NCI-H2227 (cell line): ENCODE data around the gene ANXA11.
"Not testable (repeated sequence)": the region's sequence is repeated elsewhere in the genome, so short reads cannot be mapped to it uniquely, and the experiment has no call there.

ENCODE experiments used
- DNase-seq: peaks from one replicate; lab custom pipeline; 2025; ENCODE audit not compliant: unreplicated experiment; lab: John Stamatoyannopoulos, UW

Gene ANXA11

DNA sequence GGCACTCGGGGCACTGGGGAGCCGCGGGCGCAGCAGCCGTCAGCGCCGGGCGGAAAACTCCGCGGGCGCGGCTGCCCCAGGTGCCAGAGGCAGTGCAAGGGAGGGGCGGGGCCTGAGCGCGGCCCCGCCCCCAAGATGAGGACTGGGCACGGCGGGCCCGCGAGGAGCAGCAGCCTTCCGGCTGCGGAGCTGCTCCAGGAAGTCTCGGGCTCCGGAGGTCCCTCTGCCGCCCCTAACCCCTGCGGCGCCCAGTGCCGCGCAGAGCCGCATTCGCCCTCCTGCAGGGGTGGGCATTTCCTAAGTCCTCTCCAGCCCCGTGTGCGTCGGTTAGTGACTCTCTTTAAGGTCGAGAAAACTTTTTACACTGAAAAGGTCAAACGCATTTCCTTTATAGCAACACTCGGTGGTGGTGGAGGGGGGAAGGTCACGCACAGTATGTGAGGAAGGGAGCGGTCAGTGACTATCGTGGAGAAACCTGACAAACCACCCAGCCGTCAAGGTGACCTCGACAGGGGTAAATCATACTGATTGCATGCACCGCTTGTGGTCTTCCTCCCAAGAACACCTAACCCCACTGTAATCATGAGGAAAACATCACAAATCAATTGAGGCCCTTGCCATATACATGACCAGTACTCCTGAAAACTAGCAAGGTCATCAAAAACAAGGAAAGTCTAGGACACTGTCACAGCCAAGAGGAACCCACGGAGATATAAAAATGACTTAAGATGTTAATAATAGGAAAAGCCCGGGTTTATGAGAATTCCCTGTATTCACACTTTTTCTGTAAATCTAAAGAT, at the start of gene ANXA11:
Gene ANXA11 (minus strand): TSS at position 61 of the 800 bp plus-strand sequence. CDS start 32,676 bp downstream, outside the sequence.
- DNase-seq = peak; percentile 77

GRCh38 chr10:80254726-80255125, 49.4 kb upstream of the ANXA11 start:
- not testable (repeated sequence) for DNase-seq

DNA sequence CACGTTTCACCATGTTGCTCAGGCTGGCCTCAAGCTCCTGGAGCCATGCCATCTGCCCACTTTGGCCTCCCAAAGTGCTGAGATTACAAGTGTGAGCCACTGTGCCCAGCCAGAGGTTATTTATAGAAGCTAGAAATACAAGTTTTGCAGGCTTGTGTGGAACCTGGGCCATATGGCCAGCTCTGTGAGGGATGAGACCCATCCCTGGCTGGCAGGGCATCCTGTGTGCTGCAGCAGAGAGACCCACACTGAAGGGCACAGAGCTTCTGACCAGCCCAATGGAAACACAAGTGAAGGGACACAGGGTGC, 48.6 kb upstream of the ANXA11 start:
- DNase-seq = not testable (repeated sequence)

DNA sequence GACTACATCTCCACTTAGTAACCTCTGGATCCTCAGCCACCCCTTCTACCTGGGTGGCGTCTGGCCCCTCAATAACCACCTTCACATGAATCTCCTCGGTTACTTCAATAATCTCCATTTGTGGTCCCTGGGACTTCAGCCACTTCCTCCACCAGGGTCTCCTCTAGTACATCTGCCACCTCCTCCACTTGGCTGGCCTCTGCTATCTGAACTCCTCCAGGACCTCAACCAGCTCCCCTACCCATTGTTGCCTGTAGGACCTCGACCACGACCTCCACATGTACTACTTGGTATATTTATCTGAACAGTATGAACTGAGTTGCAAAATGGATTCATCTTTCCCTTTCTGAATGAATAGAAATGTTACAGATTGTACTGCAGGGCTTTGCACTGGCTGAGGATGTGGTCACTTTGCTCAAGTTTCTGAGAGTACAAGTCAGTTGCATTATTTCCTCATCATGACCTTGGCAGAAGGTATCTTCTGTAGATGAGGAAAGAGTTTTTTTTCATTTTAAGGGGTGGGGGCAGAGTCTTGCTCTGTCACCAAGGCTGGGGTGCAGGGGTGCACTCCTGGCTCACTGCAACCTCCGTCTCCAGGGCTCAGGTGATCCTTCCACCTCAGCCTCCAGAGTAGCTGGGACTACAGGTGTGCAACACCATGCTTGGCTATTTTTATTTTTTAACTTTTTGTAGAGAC, 48.1 kb upstream of the ANXA11 start:
- DNase-seq = no peak

DNA sequence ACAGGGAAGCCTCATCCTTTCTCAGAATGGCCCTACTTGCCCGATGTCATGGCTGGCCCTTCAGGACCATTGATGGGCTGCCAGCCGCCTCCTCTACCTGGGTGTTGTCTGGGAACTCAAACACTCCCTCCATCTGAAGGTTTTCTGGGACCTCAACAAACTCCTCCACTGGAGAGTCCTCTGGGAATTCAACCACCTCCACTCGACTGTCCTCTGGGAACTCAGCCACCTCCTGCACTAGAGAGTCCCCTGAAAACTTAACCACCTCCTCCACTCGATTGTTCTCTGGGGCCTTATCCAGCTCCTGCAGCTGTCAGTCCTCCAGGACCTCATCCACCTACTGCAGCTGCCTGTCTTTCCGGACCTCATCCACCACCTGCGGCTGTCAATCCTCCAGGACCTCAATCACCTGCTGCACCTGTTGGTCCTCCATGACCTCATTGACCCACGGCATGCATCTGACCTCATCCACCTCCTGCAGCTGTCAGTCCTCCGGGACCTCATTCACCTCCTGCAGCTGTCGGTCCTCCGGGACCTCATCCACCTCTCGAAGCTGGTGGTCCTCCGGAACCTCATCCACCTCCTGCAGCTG, 47.1 kb upstream of the ANXA11 start:
- DNase-seq = no peak

DNA sequence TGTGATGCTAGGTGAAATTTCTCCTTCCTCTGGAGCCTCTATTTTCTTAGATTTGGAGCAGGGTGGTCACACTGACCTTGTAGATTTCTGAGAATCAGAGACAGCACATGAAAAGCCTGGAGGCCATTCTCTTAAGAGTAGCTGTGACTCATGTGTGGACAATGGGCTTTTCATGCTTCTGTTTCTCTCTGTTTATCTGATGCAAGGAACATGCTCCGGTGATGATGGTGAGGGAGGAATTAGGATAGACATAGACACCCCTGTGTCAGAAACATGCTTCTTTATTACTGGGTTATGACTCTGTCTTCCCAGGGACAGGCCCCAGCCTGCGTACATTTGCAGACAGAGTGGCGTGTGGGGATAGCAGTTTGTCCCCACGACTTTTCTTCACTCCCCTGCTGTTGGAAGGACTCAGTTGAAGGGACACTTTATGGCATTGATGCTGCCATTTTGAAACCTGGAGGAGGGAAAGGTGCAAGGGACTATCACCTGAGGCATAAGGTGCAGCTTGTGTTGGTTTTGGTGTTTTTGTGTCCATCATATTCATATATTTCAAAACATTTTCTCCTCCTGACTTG, 46.5 kb upstream of the ANXA11 start:
- DNase-seq = not testable (repeated sequence)

GRCh38 chr10:80250399-80250798, 45.1 kb upstream of the ANXA11 start:
- DNase-seq = not testable (repeated sequence)

GRCh38 chr10:80249906-80250305, 44.6 kb upstream of the ANXA11 start:
- DNase-seq = not testable (repeated sequence)

DNA sequence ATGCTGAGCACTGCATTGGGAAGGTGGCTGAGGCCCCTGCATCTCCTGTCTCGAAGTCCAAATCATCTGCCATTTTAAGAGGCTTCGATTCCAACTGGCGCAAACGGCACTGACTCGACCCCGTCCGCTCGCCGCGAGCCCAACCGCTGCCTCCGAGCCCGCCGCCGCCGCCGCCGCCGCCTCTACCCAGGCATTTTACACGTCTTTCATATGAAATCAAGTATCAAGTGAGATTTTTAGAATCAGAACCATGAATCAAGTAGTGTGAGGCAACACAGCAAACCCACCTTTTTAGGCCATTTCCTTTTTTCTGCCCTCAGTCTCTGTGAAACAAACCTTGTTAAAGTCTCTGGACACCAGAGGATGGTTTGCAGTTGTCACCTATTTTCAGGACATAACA, 42.3 kb upstream of the ANXA11 start:
- not testable (repeated sequence) for DNase-seq

DNA sequence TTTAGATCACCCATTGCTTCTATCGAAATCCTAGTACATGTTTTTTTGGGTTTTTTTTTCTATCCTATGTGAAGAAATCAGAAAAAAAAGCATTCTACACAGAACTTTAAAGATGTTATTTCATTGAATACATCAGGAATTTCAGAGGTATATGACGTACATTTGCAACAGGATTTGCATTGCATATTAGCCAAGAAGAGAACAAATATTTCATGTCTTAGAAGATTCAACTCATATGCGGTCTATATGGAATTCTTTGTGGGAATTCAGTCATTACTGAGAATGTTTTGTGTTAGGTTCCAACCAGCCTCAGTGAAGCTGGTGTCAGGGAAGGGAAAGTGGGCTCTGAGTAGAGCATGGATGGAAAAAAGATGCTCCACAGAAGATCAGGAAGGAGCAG, 39.0 kb upstream of the ANXA11 start:
- not testable (repeated sequence) for DNase-seq

DNA sequence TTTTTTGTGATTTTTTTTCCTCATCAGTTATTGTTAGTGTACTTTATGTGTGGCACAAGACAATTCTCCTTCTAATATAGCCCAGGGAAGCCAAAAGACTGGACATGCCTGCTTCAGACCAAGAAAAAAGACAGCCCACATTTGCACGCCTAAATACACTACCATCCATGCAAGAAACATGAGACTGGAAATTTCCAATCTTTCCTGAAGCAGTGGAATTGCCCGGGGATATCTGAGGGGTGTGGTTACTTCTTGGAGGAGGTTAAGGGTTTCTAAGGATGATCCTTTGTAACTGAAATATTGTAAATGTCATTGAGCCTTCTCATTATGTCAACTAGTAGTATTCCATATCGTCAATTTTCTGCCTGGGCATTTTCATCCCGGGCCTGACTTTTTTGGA, 37.0 kb upstream of the ANXA11 start:
- DNase-seq = not testable (repeated sequence)

- DNase-seq = not testable (repeated sequence)
Measured at GRCh38 chr10:80236457-80236856, 31.1 kb upstream of the ANXA11 start.

- DNase-seq = not testable (repeated sequence)
Measured at GRCh38 chr10:80234331-80235235, 29.2 kb upstream of the ANXA11 start.

- DNase-seq = not testable (repeated sequence)
Measured at GRCh38 chr10:80233871-80234270, 28.5 kb upstream of the ANXA11 start.

- DNase-seq = not testable (repeated sequence)
Measured at GRCh38 chr10:80226723-80227122, 21.4 kb upstream of the ANXA11 start.

- DNase-seq = not testable (repeated sequence)
Measured at GRCh38 chr10:80223031-80223419, 17.7 kb upstream of the ANXA11 start.

- DNase-seq = not testable (repeated sequence)
Measured at GRCh38 chr10:80218878-80219277, 13.5 kb upstream of the ANXA11 start.

DNA sequence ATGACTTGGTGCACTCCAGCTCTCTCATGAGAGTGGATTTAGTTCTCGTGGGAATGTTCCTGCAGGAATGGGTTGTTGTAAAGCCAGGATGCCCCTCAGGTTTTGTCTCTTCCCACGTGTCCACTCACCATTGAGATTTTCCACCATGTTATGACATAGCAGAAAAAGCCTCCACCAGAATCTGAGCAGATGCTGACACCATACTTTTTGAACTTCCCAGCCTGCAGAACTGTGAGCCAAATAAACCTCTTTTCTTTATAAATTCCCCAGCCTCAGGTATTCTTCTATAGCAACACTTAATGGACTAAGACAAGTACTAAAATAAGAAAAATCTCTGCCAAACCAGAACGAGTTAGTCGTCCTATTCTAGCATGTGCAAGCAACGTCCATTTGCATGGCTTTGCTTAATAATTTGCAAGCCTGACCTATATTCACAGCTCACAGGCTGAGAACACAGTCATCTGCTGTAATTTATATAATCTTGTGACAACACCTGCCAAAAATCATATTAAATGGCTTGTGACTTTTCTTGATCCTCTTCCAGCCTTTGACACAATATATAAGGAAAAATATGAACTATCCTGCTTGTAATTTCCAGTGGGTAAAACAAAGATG, 9.1 kb upstream of the ANXA11 start:
- DNase-seq = not testable (repeated sequence)

GRCh38 chr10:80212535-80213115, 7.3 kb upstream of the ANXA11 start:
- DNase-seq = not testable (repeated sequence)

DNA sequence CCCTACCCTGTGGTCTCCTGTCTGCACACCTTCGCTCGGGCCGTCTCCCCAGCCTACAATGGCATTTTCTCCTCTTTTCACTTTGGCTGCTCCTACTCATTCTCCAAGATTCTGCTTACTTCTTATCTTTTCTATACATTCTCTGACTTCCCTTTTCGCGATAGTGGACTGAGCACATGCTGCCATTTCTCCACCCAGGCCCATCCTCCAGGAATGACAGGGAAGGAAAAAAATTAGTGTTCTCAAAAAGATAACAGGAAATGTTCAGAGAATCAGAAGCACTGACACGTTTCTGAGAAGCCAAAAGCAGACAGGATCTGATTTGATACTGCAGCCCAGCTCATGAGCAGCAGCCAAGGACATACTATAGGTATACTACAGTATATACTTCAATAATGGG, 6.4 kb upstream of the ANXA11 start:
- DNase-seq = no peak
